AG09319 (cell line): ENCODE results near the gene FCN1.

Experiments
- DNase-seq: peaks from one replicate; pipeline ENCODE4 v3.0.0-alpha.2; 2010; ENCODE audit warnings: low read depth; ENCODE audit errors: extremely low read depth
- TF ChIP-seq, protein P1 (sequence below): IDR thresholded peaks from 2 replicates; pipeline ENCODE4 v1.5.1; 2011; ENCODE audit warnings: low read depth, mild to moderate bottlenecking, inconsistent platforms, low read length, moderate library complexity

FCN1 gene

DNA sequence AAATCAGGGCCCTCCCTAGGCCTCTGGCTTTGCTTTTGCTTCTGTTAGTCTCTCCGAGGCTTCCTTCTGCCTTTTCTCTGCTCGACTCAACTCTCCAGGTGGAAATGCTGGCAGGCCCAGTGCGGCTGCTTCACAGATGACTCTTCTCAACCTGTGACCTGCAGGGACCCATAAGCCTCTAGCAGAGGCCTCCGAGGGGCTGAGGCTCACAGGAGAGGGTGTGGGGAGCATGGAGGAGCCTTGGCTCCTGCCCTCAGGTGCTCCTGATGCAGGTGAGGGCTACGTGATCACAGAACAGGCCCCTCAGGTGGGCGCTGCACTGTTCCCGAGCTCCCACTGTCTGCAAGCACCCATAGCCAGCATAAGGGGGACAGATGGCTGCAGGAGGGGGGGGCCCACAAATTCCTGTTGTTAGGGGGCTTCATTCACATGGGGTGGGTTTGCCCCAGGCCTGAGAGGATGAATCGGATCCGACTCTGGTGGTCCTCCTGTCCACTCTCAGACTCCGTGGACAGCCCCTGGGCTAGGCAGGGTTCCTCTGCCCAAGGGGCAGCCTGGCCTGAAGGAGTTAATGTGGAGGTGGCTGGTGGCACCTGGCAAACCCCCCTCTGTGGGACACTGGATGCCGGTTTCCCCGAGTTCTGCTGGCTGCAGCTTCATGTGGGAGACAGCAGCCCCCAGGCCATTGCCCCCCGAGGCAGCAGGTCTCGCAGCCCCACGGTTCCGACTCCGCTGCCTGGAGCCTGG lies 48.0 kb downstream of the FCN1 start:
- DNase-seq = no peak
- TF ChIP-seq, protein P1, sequence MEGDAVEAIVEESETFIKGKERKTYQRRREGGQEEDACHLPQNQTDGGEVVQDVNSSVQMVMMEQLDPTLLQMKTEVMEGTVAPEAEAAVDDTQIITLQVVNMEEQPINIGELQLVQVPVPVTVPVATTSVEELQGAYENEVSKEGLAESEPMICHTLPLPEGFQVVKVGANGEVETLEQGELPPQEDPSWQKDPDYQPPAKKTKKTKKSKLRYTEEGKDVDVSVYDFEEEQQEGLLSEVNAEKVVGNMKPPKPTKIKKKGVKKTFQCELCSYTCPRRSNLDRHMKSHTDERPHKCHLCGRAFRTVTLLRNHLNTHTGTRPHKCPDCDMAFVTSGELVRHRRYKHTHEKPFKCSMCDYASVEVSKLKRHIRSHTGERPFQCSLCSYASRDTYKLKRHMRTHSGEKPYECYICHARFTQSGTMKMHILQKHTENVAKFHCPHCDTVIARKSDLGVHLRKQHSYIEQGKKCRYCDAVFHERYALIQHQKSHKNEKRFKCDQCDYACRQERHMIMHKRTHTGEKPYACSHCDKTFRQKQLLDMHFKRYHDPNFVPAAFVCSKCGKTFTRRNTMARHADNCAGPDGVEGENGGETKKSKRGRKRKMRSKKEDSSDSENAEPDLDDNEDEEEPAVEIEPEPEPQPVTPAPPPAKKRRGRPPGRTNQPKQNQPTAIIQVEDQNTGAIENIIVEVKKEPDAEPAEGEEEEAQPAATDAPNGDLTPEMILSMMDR = no peak

DNA sequence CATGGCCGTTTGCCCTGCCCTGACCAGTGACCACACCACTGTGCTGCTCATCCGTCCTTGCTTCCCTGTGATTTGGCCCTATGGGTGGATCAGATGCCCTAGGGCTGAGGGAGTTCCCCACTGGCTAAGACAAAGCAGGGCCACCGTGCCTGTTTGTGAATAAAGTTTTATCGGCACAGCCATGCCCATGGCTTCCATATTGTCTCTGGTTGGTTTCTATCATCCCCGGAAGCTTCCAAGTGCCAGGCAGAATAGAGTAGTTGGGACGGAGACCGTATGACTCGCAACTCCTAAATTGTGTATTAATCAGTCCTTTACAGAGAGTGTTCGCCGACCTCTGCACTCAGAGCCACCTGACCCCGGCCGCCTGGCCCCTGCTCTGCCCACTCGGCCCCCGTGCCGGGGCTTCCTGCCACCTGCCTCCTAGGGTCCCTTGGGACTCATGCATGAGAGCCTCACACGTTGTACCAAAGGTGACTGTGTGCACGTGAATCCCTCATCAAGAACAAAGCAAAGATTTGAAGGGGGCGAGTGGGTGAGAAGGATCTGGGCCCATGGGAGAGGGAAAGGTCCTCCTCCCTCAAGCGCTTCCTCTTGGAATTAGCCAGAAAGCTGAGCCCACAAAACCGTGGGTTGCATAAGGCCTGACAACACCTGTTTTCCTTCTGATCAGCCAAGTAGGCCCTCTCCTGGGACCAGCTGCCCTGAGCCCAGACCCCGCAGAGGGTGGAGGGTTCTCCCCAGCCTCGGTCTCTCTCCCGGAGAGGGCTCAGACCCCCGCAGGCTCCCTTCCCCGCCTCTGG lies 48.8 kb downstream of the FCN1 start:
- TF ChIP-seq, protein P1 = no peak
- no peak for DNase-seq

DNA sequence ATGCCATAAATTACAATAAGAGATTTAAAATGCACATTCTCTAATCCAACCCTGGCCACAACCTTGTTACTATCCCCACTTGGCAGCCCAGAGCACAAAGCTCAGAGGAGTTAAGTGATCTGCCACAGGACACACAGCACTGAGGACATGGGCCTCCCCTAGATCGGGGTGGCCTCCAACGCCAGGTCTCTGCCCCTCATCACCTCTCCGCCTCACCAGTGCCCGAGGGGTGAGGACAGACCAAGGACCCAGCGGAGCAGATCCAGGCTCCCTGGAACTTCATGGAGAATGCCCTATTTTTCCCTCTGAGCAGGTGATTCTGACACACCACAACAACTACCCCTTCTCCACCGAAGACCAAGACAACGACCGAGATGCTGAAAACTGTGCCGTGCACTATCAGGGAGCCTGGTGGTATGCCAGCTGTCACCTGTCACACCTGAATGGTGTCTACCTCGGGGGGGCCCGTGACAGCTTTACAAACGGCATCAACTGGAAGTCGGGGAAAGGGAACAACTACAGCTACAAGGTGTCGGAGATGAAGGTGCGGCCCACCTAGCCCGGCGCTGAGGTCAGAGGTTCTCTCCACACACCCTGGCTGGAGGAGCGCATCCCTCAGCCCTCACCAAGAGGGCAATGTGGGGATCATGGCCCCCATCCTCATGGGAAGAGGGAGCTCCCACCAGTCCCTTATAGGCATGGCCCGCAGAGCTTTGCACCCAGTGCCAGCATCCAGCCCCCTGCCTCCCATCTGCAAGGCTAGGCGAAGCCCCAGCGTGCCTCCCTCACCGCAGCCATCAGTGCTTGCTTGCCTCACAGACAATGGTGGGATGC lies 49.6 kb downstream of the FCN1 start:
- TF ChIP-seq, protein P1 = no peak
- DNase-seq = no peak

DNA sequence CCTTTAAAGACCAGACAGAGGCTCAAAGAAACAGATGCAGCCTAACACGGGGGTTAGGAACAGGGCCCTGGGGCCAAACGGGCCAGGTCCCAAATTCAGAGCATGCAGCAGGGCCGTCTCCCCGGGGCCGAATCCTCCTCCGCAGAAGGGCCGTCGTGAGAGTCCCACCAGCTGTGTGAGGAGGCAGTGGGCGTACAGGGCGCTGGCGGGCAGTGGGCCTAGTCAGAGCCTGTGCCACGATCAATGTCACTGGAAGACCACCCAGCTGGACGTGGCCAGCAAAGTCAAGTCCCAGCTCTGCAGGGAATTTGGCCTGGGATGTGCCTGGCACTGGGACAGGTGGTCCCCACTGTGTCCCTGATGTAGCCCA lies 52.9 kb downstream of the FCN1 start:
- TF ChIP-seq, protein P1 = no peak
- no peak for DNase-seq

DNA sequence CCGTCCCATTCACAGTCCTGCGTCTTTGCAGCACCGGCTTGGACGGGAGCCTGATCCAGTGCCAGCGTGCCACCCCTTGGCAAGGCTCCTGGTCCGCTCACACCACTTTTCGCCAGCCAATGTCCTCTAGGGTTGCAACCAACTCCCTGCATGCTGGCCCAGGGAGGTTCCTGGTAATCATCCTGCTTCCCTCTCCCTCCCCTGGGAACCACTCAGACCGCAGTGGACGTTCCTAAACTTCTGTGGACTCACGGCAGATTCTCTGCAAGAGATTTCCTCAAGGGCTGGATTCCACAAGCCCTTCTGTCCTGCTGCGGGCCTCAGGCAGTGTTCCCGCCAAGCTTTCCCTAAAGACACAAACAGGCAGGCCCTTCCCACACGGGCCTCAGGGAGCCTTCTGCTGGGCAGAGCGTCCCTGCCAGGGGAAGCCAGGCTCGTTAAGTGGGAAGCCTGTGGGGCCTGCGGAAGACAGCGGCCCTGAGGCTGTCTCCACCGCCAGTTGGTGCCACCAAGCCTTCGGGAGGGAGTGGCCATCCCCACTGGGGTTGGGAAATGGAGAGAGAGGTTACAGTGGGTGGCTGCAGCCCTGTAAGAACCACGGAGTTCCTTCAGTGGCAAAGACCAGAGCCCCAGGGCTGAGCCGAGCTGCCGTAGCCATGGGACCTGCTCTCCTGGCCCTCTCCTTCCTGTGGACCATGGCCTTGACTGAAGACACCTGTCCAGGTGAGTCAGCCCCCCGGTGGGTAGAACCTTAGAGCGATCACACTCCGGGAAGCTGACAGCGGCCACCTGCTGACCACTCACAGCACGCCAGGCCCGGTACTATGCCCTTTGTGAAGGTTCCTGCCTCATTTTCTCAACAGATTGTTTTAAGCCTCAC lies 53.5 kb downstream of the FCN1 start:
- TF ChIP-seq, protein P1 = no peak
- no peak for DNase-seq

DNA sequence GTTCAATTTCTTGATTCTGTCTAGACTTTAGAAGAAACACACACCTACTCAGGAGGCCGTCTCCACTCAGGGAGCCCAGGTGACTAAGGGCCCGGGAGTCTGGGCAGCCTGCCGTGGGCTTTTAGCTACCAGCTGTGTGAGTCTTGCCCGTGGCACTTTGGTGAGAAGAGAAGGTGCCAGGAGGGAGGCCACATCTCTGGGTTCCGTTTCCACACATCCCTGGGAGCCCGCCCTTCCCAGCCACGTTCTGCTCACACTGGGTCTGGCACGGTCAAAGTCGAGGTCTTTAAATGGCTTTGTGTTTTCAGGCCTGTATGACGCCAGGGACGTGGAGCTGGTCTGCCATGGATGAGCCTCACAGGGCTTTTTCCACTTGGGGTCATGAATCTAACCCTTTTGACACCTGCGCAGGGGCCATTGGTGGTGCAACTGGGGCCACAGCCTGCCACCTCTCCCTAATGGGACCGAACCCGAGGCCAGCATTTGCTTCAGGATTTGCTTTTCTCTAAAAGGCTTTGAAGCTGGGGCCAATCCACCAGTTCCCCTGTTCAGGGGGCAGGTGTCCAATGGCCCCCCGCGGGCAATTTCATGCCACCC lies 54.3 kb downstream of the FCN1 start:
- no peak for DNase-seq
- TF ChIP-seq, protein P1 = no peak
